ENCODE results near the gene NXPE1. TPM values are rescaled to one million over a fixed set of nuclear protein-coding genes. Genes with fewer than 3 reads are reported as not detected.
"Not testable (repeated sequence)": the region's sequence is repeated elsewhere in the genome, so short reads cannot be mapped to it uniquely, and the experiment has no call there.

The NXPE1 gene
- total RNA-seq, 4 donors from 2014 or later = not detected

GRCh38 chr11:114605370-114605769 lies 45.7 kb upstream of the NXPE1 start:
- H3K9me3 ChIP-seq = peaks cover 0 to 8% (median 0%) of the 10 kb centered on the region in 3 donors
- H3K27ac ChIP-seq = no peak overlapping the region
- 74 to 88% methylated on average over 6 to 10 of the region's 10 CpGs for WGBS, 2 donors
- intact Hi-C loops (cut with DNase I) = no loop called here
- no peak for TF ChIP-seq POLR2A (IDR thresholded peaks at IDR 0.05)
- no peak for TF ChIP-seq CTCF (IDR thresholded peaks at IDR 0.05)
- no peaks in the 10 kb centered on the region for H3K36me3 ChIP-seq
- no peaks in the 10 kb centered on the region for H3K27me3 ChIP-seq
- H3K4me3 ChIP-seq = no peak overlapping the region
- DNase-seq = no peak
- no peaks in the 10 kb centered on the region for H3K4me1 ChIP-seq

GRCh38 chr11:114604886-114605285 lies 45.2 kb upstream of the NXPE1 start:
- intact Hi-C loops (cut with DNase I) = no loop called here
- no peaks in the 10 kb centered on the region for H3K27me3 ChIP-seq
- H3K9me3 ChIP-seq = peaks cover 0 to 8% (median 0%) of the 10 kb centered on the region in 3 donors
- 53 to 78% methylated on average over 3 to 5 of the region's 5 CpGs for WGBS, 2 donors
- no peaks in the 10 kb centered on the region for H3K4me1 ChIP-seq
- H3K4me3 ChIP-seq = no peak overlapping the region
- H3K36me3 ChIP-seq = no peaks in the 10 kb centered on the region
- no peak for TF ChIP-seq CTCF (IDR thresholded peaks at IDR 0.05)
- TF ChIP-seq POLR2A (IDR thresholded peaks at IDR 0.05) = no peak
- no peak overlapping the region for H3K27ac ChIP-seq
- no peak for DNase-seq

- Histone ChIP-seq H3K27ac (no peak overlapping the region), H3K9me3 (peaks cover 0 to 8% (median 0%) of the 10 kb centered on the region in 3 donors), H3K4me1 (no peaks in the 10 kb centered on the region), H3K36me3 (no peaks in the 10 kb centered on the region), H3K4me3 (no peak overlapping the region), H3K27me3 (no peaks in the 10 kb centered on the region)
- 71 to 74% methylated on average over 13 of the region's 13 CpGs for WGBS, 2 donors
- intact Hi-C loops (cut with DNase I) = no loop called here
- no peak for TF ChIP-seq POLR2A (IDR thresholded peaks at IDR 0.05)
- TF ChIP-seq CTCF (IDR thresholded peaks at IDR 0.05) = no peak
- DNase-seq = no peak
These were observed 44.6 kb upstream of the NXPE1 start for GRCh38 chr11:114604179-114604813.

GRCh38 chr11:114603151-114603550 lies 43.5 kb upstream of the NXPE1 start:
- H3K36me3 ChIP-seq; intact Hi-C loops (cut with DNase I); H3K9me3 ChIP-seq; H3K4me1 ChIP-seq; H3K4me3 ChIP-seq; H3K27me3 ChIP-seq; DNase-seq; H3K27ac ChIP-seq: not testable (repeated sequence)
- WGBS, 2 donors = 70 to 75% methylated on average over 7 of the region's 7 CpGs

- 43 to 78% methylated on average over 1 of the region's 1 CpG for WGBS, 2 donors
- Histone ChIP-seq H3K9me3 (no peaks in the 10 kb centered on the region), H3K27ac (no peak overlapping the region), H3K4me3 (no peak overlapping the region), H3K27me3 (no peaks in the 10 kb centered on the region), H3K4me1 (no peaks in the 10 kb centered on the region), H3K36me3 (no peaks in the 10 kb centered on the region)
- intact Hi-C loops (cut with DNase I) = no loop called here
- DNase-seq = no peak
- TF ChIP-seq POLR2A (IDR thresholded peaks at IDR 0.05) (no peak), CTCF (IDR thresholded peaks at IDR 0.05) (no peak)
These were observed 38.8 kb upstream of the NXPE1 start for GRCh38 chr11:114598461-114598860.
